PFSK-1 (cell line): ENCODE measurements around the gene TRPV3.

Source experiments
- FOXP2 ChIP-seq: optimal IDR thresholded peaks from 2 replicates; pipeline ENCODE3; 2011; ENCODE audit warnings: borderline replicate concordance, control low read depth, inconsistent platforms; ENCODE audit not compliant: insufficient read depth; ENCODE audit errors: extremely low read length, extremely low read depth
- POLR2AphosphoS5 ChIP-seq: IDR thresholded peaks from 2 replicates; pipeline ENCODE4 v1.6.1; 2012; ENCODE audit warnings: low read depth, mild to moderate bottlenecking, control low read depth, low read length, moderate library complexity
- SIN3A ChIP-seq: IDR thresholded peaks from 2 replicates; pipeline ENCODE4 v1.6.1; 2012; ENCODE audit warnings: mild to moderate bottlenecking, low read length, moderate library complexity, borderline replicate concordance; ENCODE audit not compliant: insufficient read depth
- TAF1 ChIP-seq: IDR thresholded peaks from 2 replicates; pipeline ENCODE4 v1.6.1; 2012; ENCODE audit warnings: low read length, control low read depth, borderline replicate concordance; ENCODE audit not compliant: insufficient read depth
- TF ChIP-seq, protein P1 (sequence below), 2 experiments: IDR thresholded peaks; 2 replicates each; pipeline versions ENCODE4 v1.6.1 to v1.8.0; 2011 to 2012; ENCODE audit warnings: low read depth in 2 of 2, low read length in 2 of 2, control low read depth in 1 of 2, inconsistent platforms in 1 of 2, mild to moderate bottlenecking in 1 of 2, moderate library complexity in 1 of 2; ENCODE audit not compliant: insufficient read depth in 1 of 2

The TRPV3 gene

DNA sequence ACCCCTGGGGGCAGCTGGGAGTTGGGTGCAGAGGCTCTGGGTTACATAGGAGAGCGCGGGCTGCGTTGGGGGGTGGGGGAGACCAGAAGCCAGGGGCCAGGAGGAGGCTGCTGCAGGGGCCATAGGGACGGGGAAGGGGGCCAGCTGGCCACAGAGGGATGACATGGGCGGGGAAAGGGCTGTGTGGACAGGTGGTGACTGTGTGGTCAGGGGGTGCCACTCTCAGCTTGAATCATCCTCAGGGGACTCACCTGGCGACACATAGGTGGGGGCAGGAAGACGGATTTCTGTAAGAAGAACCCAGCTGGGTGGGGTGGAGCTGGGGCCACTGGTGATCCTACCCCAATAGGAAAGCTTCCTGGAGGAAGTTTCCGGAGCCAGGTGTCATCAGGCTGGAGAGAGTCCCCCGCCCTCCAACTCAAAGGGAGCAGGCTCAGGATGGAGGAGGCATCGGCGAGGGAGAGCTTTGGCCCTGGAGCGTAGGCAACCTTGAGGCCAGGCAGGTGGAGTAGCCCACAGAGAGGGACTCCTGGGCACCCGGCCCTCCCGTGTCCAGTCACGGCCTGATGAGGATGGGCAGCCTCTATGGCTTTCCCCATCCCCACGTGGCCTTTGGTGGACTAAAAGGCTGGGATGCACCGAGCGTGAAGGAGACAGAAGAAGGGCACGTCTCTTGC lies 1.2 kb downstream of the TRPV3 start:
- no peak for TF ChIP-seq SIN3A

DNA sequence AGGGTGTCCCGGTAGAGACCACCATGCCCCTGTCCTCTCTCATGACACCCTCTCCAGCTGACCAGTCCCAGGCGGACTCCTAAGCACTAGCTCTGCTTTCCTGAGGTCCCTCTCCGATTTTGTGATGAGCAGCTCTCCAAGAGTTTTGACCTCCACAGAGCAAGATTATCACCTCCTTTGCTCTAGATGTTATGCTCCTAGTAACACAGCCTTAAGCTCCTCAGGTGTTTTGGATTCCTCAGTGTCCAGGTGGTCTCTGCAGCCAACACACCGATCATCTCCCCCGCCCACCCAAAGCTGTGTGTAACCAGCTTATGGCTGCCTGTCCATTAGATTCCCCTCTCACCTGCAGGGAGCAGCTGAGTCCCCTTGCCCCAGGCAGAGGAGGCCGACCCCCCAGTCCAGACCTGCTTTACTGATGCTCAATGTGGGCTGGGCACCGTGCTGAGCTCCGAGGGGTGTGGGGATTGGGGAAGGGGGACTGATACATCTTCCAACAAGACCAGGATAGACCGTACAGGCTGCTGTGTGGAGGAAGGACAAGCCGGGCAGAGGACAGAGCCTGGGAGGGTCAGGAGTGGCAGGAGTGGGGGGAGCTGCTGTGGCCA lies 2.3 kb downstream of the TRPV3 start:
- TF ChIP-seq, protein P1, sequence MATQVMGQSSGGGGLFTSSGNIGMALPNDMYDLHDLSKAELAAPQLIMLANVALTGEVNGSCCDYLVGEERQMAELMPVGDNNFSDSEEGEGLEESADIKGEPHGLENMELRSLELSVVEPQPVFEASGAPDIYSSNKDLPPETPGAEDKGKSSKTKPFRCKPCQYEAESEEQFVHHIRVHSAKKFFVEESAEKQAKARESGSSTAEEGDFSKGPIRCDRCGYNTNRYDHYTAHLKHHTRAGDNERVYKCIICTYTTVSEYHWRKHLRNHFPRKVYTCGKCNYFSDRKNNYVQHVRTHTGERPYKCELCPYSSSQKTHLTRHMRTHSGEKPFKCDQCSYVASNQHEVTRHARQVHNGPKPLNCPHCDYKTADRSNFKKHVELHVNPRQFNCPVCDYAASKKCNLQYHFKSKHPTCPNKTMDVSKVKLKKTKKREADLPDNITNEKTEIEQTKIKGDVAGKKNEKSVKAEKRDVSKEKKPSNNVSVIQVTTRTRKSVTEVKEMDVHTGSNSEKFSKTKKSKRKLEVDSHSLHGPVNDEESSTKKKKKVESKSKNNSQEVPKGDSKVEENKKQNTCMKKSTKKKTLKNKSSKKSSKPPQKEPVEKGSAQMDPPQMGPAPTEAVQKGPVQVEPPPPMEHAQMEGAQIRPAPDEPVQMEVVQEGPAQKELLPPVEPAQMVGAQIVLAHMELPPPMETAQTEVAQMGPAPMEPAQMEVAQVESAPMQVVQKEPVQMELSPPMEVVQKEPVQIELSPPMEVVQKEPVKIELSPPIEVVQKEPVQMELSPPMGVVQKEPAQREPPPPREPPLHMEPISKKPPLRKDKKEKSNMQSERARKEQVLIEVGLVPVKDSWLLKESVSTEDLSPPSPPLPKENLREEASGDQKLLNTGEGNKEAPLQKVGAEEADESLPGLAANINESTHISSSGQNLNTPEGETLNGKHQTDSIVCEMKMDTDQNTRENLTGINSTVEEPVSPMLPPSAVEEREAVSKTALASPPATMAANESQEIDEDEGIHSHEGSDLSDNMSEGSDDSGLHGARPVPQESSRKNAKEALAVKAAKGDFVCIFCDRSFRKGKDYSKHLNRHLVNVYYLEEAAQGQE (IDR thresholded peaks at IDR 0.05; ENCODE audit: insufficient read depth in 1 of 2, low read depth in 2 of 2, low read length in 2 of 2): no peak
- TF ChIP-seq TAF1 (no peak), FOXP2 (no peak), SIN3A (no peak), POLR2AphosphoS5 (no peak)

- TF ChIP-seq FOXP2 (no peak), TAF1 (no peak), POLR2AphosphoS5 (no peak)
- TF ChIP-seq, protein P1 (IDR thresholded peaks at IDR 0.05; ENCODE audit: insufficient read depth in 1 of 2, low read depth in 2 of 2, low read length in 2 of 2): no peak
Measured at GRCh38 chr17:3554440-3554839, 3.2 kb downstream of the TRPV3 start.

DNA sequence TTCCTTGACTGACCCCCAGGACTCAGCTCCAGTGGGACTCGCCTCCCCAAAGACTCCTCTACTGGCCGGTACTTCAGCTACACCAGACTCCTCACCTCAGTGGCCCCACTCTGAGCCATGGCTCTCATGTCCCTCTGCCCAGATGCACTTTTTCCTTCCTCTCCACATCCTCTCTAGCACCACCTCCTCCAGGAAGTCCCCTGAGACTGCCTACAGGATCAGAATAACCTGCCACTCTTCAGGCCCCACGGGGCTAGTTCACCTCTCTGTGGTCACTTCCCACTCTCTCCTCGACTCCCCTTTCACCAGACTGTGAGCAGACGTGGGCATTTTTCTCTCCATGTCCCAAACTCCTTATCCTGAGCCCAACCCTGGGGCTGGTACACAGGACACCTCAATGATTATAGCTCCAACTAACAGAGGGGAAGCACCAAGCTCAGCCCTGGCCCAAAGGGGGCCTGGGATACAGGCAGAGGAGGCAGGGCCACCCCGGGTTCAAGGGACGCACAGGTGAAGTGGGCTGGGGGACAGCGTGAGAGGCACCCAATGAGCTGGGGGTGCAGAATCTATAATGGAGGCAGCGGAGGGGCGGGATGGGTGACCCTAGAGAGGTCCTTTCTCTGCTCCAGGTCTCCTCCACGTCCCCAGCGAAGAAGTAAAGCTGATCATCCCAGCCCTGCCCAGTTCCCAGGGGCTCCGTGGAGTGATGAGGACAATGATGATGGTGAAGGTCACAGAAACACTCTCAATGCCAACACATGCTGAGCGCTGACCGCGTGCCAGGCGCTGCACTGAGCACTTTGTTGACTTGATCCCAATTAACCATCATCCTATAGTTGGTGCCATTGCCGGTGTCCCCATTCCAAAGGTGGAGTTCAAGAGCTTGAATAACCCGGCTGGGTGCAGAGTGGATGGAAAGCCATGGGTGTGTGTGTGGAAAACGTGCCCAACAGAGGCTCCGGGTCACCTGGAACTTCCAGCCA lies 3.9 kb downstream of the TRPV3 start:
- no peak for TF ChIP-seq FOXP2
- TF ChIP-seq TAF1: no peak
- no peak for TF ChIP-seq SIN3A
- no peak for TF ChIP-seq POLR2AphosphoS5
- TF ChIP-seq, protein P1 (IDR thresholded peaks at IDR 0.05; ENCODE audit: insufficient read depth in 1 of 2, low read depth in 2 of 2, low read length in 2 of 2): no peak

- TF ChIP-seq FOXP2: no peak
- TF ChIP-seq, protein P1 (IDR thresholded peaks at IDR 0.05; ENCODE audit: insufficient read depth in 1 of 2, low read depth in 2 of 2, low read length in 2 of 2): no peak
- no peak for TF ChIP-seq POLR2AphosphoS5
- TF ChIP-seq SIN3A: no peak
- no peak for TF ChIP-seq TAF1
Measured at GRCh38 chr17:3552916-3553315, 4.7 kb downstream of the TRPV3 start.
